ENCODE data around the gene CCL20.
"Not testable (repeated sequence)": the region's sequence is repeated elsewhere in the genome, so short reads cannot be mapped to it uniquely, and the experiment has no call there.

The CCL20 gene

DNA sequence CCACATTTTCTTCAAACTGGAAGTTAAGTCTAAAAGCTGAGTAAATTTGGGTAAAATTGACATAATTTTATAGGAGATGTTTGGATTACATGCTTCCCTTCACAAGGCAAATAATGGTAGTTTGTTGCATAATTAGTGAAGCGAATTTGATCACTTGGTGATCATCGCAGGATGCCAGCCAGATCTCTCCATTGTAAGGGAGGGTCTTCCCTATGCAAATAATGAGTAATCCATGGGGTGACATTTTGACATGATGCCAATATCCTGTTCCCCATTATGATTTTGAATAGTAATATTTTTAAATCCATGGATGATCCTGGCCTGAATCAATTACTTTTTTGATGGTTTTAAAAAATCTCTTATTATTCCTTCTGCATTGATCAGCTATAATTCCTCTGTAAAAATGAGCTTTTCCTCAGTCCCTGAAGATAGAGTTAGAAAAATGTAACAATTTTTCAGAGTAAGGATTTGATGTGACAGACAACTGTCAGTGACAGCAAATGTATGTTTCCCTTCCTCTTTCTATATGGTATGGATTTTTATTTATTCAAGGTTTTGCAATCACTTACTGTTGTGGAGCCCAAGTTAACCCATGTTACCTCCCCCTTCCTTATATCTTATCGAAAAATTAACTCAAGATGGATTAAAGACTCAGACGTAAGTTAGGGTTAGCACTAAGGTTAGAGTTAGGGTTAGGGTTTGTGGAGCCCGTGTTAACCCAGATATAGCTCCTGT, 21.4 kb downstream of the CCL20 start:
- DNase-seq, result no peak

DNA sequence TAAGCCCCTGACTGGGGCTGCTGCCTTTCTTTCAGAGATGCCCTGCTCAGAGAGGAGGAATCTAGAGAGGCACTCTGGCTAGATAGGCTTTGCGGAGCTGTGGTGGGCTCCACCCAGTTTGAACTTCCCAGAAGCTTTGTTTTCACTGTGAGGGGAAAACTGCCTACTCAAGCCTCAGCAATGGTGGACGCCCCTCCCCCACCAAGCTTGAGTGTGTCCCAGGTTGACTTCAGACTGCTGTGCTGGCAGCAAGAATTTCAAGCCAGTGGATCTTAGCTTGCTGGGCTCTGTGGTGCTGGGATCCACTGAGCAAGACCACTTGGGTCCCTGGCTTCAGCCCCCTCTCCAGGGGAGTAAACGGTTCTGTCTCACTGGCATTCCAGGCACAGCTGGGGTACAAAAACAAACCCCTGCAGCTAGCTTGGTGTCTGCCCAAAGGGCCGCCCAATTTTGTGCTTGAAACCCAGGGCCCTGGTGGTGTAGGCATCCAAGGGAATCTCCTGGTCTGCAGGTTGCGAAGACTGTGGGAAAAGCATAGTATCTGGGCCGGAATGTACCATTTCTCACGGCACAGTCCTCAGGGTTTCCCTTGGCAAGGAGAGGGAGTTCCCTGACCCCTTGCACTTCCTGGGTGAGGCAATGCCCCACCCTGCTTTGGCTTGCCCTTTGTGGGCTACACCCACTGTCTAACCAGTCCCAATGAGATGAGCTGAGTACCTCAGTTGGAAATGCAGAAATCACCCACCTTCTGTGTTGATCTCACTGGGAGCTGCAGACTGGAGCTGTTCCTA, 25.9 kb downstream of the CCL20 start:
- DNase-seq, result not testable (repeated sequence)

DNA sequence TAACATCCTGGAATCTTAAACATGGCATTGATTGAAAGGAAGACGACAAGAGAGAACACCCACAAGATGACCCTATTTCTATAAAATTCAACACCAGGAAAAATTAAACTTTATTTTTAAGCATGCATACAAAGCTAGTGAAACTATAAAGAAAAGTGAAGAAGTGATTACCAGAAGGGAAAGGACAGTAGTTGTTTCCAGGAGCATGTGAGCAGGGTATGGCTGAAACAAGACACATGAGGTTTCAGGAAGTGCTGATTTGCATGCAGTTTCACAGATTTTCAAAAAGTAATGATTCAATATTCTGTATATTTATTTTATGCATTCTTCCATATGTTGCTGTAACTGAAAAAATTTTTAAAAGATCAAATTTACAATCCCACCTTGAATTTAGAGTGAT, 33.2 kb downstream of the CCL20 start:
- no peak for DNase-seq

DNA sequence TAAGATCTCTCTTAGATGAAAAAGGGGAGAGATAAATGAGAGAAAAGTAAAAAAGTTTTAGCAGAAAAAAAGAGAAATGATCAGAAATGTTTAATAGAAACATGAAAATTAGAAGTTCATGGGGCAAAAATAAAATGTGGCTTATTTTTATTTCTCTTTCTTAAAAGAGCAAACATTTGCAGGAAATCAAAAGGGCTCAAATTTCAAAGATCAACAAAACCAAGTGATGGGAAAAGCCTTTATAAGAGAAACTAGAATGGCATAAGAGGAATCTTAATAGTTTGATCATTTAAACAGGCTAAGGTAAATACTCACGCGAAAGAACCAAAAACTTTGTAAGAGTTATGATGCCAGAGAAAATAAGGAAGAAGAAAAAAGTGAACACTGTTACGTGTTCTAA, 34.5 kb downstream of the CCL20 start:
- DNase-seq, result no peak

- no peak for DNase-seq
These were observed 34.9 kb downstream of the CCL20 start for GRCh38 chr2:227848586-227848985.

DNA sequence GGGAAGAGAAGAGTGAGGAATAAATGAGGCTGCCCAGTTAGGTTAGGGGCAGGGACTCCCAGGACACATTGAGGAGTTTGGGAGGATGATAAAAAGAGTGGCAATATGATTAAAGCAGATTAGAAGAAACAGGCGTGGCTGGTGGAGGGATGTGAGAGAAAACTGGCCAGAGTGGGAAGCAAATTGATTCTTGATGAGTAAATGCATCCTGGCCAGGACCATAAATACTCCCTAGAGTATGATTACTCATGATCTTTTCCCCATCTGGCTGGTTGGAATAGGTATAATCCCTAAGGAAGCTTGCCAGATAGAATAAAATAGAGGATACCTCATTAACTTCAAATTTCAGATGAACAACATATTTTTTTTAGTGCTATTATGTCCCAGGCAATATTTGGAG, 36.3 kb downstream of the CCL20 start:
- no peak for DNase-seq

- peak; percentile 44 for DNase-seq
These were observed 39.6 kb downstream of the CCL20 start for GRCh38 chr2:227853204-227853629.

DNA sequence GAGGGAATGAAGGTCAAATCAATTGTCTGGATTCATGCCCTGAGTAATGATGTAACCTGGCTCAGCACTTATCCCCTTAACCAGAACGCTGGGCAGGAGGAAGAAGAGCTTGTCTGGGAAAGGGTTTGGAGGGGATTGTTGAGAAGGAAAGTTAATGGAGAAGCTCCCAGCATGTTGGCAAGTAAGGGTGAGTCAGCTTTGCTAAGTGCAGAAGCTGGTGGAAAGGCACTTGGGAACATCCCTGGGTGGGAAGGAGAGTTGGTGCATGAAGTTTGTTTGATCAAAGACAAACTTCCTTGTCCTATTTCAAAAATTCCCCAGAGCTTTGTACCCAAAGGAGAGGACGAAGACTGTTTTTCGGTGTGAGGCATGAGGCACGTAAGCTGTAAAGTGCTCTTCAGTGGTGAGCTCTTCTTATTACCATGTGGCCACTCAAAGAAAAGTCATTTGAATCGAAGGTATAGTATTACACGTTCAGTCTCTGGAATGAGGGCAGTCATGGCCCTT, 40.2 kb downstream of the CCL20 start:
- no peak for DNase-seq

DNA sequence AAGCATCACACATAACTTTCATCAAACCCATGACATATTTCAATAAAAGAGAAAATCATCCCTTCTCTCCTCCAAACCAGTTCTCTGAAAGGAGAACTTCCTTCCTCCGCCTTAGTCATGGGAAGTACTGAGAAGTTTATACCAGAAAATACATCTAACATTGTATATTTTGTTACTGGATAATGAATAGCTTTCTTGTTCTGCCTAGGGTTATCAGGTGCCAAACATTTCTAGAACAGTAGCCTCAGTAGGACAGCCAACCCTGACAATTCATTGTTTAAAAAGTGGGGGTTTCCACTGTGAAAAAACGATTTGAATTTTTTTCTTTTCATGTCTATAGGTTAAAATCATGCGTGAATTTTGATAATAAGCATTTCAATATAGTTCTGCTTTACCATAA, 41.8 kb downstream of the CCL20 start:
- DNase-seq, result no peak

GRCh38 chr2:227856697-227857096, 43.1 kb downstream of the CCL20 start:
- DNase-seq, result no peak

GRCh38 chr2:227860221-227860641, 46.6 kb downstream of the CCL20 start:
- DNase-seq, result no peak

- DNase-seq, result no peak
These were observed 47.4 kb downstream of the CCL20 start for GRCh38 chr2:227861011-227861410.

DNA sequence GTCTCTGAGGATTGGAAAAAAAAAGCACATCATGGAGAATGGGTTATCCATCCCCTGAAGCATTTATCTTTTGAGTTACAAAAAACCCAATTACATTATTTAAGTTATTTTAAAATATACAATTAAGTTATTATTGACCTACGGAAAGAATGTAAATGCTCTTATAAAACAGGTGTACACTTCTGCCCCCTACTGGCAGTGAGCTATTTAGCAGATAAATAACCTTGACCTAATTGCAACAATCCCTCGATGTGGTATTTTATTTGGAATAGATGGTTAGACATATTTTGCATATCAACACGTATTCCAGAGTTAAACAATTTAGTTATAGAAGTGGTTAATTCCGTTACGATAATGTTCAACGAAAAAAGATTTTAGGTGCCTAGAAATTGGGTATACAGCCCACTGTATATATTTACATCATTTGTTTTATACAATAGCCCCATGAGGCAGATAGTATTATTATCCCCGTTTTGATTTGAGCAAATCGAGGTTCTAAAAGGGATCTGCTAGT, 48.6 kb downstream of the CCL20 start:
- DNase-seq, result peak; percentile 43

DNA sequence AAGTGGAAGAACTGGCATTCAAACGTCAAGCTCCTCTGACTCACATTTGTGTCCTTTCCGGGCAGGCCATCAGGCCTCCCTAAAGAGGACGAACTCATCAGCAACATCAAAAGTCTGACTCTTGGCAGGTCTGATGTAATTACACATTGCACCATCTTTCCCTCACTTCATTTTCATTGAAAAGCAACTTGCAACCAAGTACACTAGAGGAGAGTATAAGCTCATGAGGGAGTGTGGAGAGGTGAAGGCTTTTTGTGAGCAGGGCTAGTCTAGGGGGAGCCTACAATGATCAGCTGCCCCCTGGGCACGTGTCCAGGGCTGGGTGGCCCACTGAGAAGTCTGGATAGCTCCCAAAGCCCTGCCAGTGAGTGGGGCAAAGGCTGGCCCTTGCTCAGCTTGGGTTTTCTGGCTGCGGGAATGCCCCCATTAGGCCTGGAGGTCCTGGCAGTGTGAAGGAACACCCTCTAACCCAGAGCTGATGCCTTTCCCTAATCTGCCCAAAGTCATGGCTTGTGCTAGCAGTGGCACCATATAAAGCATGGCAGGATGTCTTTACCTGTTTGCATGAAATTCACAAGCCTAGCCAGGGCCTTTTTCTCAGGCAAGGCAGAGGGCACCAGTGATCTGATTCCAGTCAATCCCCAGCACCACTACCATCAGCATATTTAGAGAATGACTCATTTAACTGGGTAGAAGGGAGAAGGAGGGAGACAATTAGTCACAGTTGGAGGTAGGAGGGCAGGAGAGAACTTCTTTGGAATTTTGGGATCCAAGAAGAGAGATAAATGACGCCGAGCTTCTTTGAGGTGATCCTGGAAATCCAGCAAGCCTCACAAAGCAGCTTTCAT, 49.3 kb downstream of the CCL20 start:
- peak; percentile 75 for DNase-seq

GRCh38 chr2:227864161-227864756, 50.6 kb downstream of the CCL20 start:
- no peak for DNase-seq

- no peak for DNase-seq
These were observed 51.6 kb downstream of the CCL20 start for GRCh38 chr2:227865291-227865690.

Measured in fibroblast of skin of scalp (primary cell).